ENCODE measurements around the gene SH2D7.

SH2D7 gene

GRCh38 chr15:78067328-78068228 is 24.8 kb upstream of the SH2D7 start:
- no peak overlapping the region for H3K27ac Mint-ChIP-seq

GRCh38 chr15:78069052-78069414 is 23.3 kb upstream of the SH2D7 start:
- ATAC-seq (ENCODE audit: low read depth) (peak; percentile 39), DNase-seq (ENCODE audit: low spot score in 2 of 2) (no peak)
- Mint-ChIP-seq H3K4me1 (peaks cover 44% of the 10 kb centered on the region), H3K4me3 (peak overlapping the region; percentile 43), H3K27ac (peak overlapping the region; percentile 59), H3K36me3 (no peaks in the 10 kb centered on the region), H3K9me3 (no peaks in the 10 kb centered on the region), H3K27me3 (no peaks in the 10 kb centered on the region)

More at GRCh38 chr15:78067328-78068228, 24.8 kb upstream of the SH2D7 start:
- Mint-ChIP-seq H3K27me3 (no peaks in the 10 kb centered on the region), H3K4me1 (peaks cover 44% of the 10 kb centered on the region), H3K4me3 (no peak overlapping the region), H3K9me3 (no peaks in the 10 kb centered on the region), H3K36me3 (no peaks in the 10 kb centered on the region)
- ATAC-seq (ENCODE audit: low read depth): no peak
- no peak for DNase-seq (ENCODE audit: low spot score in 2 of 2)

- Mint-ChIP-seq H3K4me3 (peak overlapping the region; percentile 43), H3K27ac (peak overlapping the region; percentile 59), H3K9me3 (no peaks in the 10 kb centered on the region), H3K36me3 (no peaks in the 10 kb centered on the region), H3K4me1 (peaks cover 46% of the 10 kb centered on the region), H3K27me3 (no peaks in the 10 kb centered on the region)
- no peak for ATAC-seq (ENCODE audit: low read depth)
- DNase-seq (ENCODE audit: low spot score in 2 of 2): no peak
Measured at GRCh38 chr15:78069462-78070029, 22.8 kb upstream of the SH2D7 start.

GRCh38 chr15:78070049-78070700 is 22.2 kb upstream of the SH2D7 start:
- H3K9me3 Mint-ChIP-seq: no peaks in the 10 kb centered on the region
- H3K27ac Mint-ChIP-seq: peak overlapping the region; percentile 59
- DNase-seq (ENCODE audit: low spot score in 2 of 2) (no peak), ATAC-seq (ENCODE audit: low read depth) (no peak)
- H3K4me1 Mint-ChIP-seq: peaks cover 49% of the 10 kb centered on the region
- no peaks in the 10 kb centered on the region for H3K27me3 Mint-ChIP-seq
- no peaks in the 10 kb centered on the region for H3K36me3 Mint-ChIP-seq
- H3K4me3 Mint-ChIP-seq: no peak overlapping the region

GRCh38 chr15:78071383-78071782 is 21.0 kb upstream of the SH2D7 start:
- Mint-ChIP-seq H3K9me3 (no peaks in the 10 kb centered on the region), H3K36me3 (no peaks in the 10 kb centered on the region), H3K27me3 (no peaks in the 10 kb centered on the region), H3K4me3 (no peak overlapping the region), H3K4me1 (peaks cover 48% of the 10 kb centered on the region), H3K27ac (no peak overlapping the region)
- ATAC-seq (ENCODE audit: low read depth): no peak
- no peak for DNase-seq (ENCODE audit: low spot score in 2 of 2)

- DNase-seq (ENCODE audit: low spot score in 2 of 2) (no peak), ATAC-seq (ENCODE audit: low read depth) (no peak)
- Mint-ChIP-seq H3K4me1 (peaks cover 44% of the 10 kb centered on the region), H3K4me3 (no peak overlapping the region), H3K36me3 (no peaks in the 10 kb centered on the region), H3K27ac (no peak overlapping the region), H3K9me3 (no peaks in the 10 kb centered on the region), H3K27me3 (no peaks in the 10 kb centered on the region)
Measured at GRCh38 chr15:78072080-78072892, 20.1 kb upstream of the SH2D7 start.

- ATAC-seq (ENCODE audit: low read depth) (no peak), DNase-seq (ENCODE audit: low spot score in 2 of 2) (no peak)
- peaks cover 41% of the 10 kb centered on the region for H3K4me1 Mint-ChIP-seq
- no peaks in the 10 kb centered on the region for H3K36me3 Mint-ChIP-seq
- no peaks in the 10 kb centered on the region for H3K9me3 Mint-ChIP-seq
- no peak overlapping the region for H3K27ac Mint-ChIP-seq
- H3K4me3 Mint-ChIP-seq: no peak overlapping the region
- H3K27me3 Mint-ChIP-seq: no peaks in the 10 kb centered on the region
Measured at GRCh38 chr15:78073046-78073787, 19.1 kb upstream of the SH2D7 start.

GRCh38 chr15:78075490-78076230 is 16.7 kb upstream of the SH2D7 start:
- no peaks in the 10 kb centered on the region for H3K9me3 Mint-ChIP-seq
- ATAC-seq (ENCODE audit: low read depth) (no peak), DNase-seq (ENCODE audit: low spot score in 2 of 2) (no peak)
- H3K27me3 Mint-ChIP-seq: no peaks in the 10 kb centered on the region
- peaks cover 19% of the 10 kb centered on the region for H3K4me1 Mint-ChIP-seq
- peak overlapping the region; percentile 41 for H3K4me3 Mint-ChIP-seq
- H3K27ac Mint-ChIP-seq: no peak overlapping the region
- H3K36me3 Mint-ChIP-seq: no peaks in the 10 kb centered on the region

GRCh38 chr15:78076231-78077052 is 15.9 kb upstream of the SH2D7 start:
- H3K4me1 Mint-ChIP-seq: peaks cover 19% of the 10 kb centered on the region
- H3K27me3 Mint-ChIP-seq: no peaks in the 10 kb centered on the region
- no peak overlapping the region for H3K27ac Mint-ChIP-seq
- peak overlapping the region; percentile 97 for H3K4me3 Mint-ChIP-seq
- no peaks in the 10 kb centered on the region for H3K36me3 Mint-ChIP-seq
- ATAC-seq (ENCODE audit: low read depth) (no peak), DNase-seq (ENCODE audit: low spot score in 2 of 2) (no peak)
- H3K9me3 Mint-ChIP-seq: no peaks in the 10 kb centered on the region

GRCh38 chr15:78077053-78077870 is 15.1 kb upstream of the SH2D7 start, which contains the start of gene TBC1D2B:
TBC1D2B (minus strand) TSS chr15:78077711; CDS start chr15:78077652, 59 bp downstream.
- H3K4me3 Mint-ChIP-seq: peak within 1 kb of the TSS; percentile 97
- peaks cover 19% of the 10 kb centered on the region for H3K4me1 Mint-ChIP-seq
- ATAC-seq (ENCODE audit: low read depth) (peak; percentile 91), DNase-seq (ENCODE audit: low spot score in 2 of 2) (peak; percentile 37 to 70)
- H3K27me3 Mint-ChIP-seq: no peaks in the 10 kb centered on the region
- H3K27ac Mint-ChIP-seq: peak within 1 kb of the TSS; percentile 45
- no peaks in the 10 kb centered on the region for H3K9me3 Mint-ChIP-seq
- H3K36me3 Mint-ChIP-seq: no peaks in the 10 kb centered on the region

- H3K4me1 Mint-ChIP-seq: peaks cover 19% of the 10 kb centered on the region
- no peak for DNase-seq (ENCODE audit: low spot score in 2 of 2)
- no peaks in the 10 kb centered on the region for H3K27me3 Mint-ChIP-seq
- peak overlapping the region; percentile 86 for H3K4me3 Mint-ChIP-seq
- peak overlapping the region; percentile 45 for H3K27ac Mint-ChIP-seq
- H3K36me3 Mint-ChIP-seq: no peaks in the 10 kb centered on the region
- ATAC-seq (ENCODE audit: low read depth): peak; percentile 13
- H3K9me3 Mint-ChIP-seq: no peaks in the 10 kb centered on the region
Measured at GRCh38 chr15:78077871-78078210, 14.5 kb upstream of the SH2D7 start.
